K562 (cell line): Measurements from ENCODE around the gene POLR2L. TPM values are rescaled to one million over a fixed set of nuclear protein-coding genes. Genes with fewer than 3 reads are reported as not detected.
A peak's percentile ranks its signal among the peaks of the same experiment; 100 is the strongest.

Experiments used
- KDM1A ChIP-seq, 2 experiments: fragments of 450-650 bp; IDR thresholded peaks; 2 replicates each; pipeline ENCODE4 v1.6.1; 2016; ENCODE audit warnings: mild to moderate bottlenecking in 2 of 2
- RBM25 ChIP-seq: fragments of 200-400 bp; formaldehyde crosslinking; IDR thresholded peaks from 2 replicates; pipeline ENCODE4 v1.6.1; 2018; ENCODE audit warnings: low read length, low read depth, moderate library complexity; ENCODE audit not compliant: severe bottlenecking
- SMARCA4 ChIP-seq: fragments of 450-650 bp; IDR thresholded peaks from 2 replicates; pipeline ENCODE4 v1.6.1; 2016
- TCF7L2 ChIP-seq: fragments of 150-350 bp; IDR thresholded peaks from 2 replicates; pipeline ENCODE4 v1.6.1; 2016; ENCODE audit warnings: low read depth, mild to moderate bottlenecking, low read length, moderate library complexity
- ZKSCAN8 ChIP-seq: fragments of 200-800 bp; sonication (Bioruptor generic); IDR thresholded peaks from 2 replicates; pipeline ENCODE4 v1.6.1; 2016; ENCODE audit warnings: missing genetic modification characterization, missing compliant biosample characterization
- polyA plus RNA-seq, 8 experiments: library from polyadenylated mRNA; depleted of rRNA in 4 of 8; stranded (reverse) in 5 of 8; unstranded in 3 of 8; fragments of >200 nt; fragmentation: Nextera tagmentation in 2 of 8; fragmentation: Illumina TruSeq in 1 of 8; extraction: Ambion mirVana in 2 of 8; extraction: Trizol in 1 of 8; gene quantifications; 2 replicates each; pipeline versions ENCODE4 v1.2.1 to v1.2.3, GENCODE V29; 2011 to 2014; ENCODE audit warnings: inconsistent platforms in 1 of 8, missing spikeins in 1 of 8
- total RNA-seq, 7 experiments: library from RNA; depleted of rRNA in 6 of 7; stranded (reverse); fragments of >200 nt in 6 of 7; fragmentation: Illumina TruSeq in 2 of 7; extraction: Trizol in 2 of 7; gene quantifications; 2 replicates each; pipeline versions ENCODE4 v1.2.1 to v1.2.3, GENCODE V29; 2011 to 2021; ENCODE audit warnings: low replicate concordance in 1 of 7
- TF ChIP-seq, protein P1 (sequence below): fragments of 200-600 bp; sonication (generic); IDR thresholded peaks from one replicate; pipeline ENCODE4 v1.6.1; 2012; ENCODE audit warnings: mild to moderate bottlenecking, low read depth, low read length, inconsistent platforms
- TF ChIP-seq, protein P2 (sequence below): IDR thresholded peaks from 3 replicates; pipeline ENCODE4 v1.6.1; 2011; ENCODE audit warnings: borderline replicate concordance, mild to moderate bottlenecking, moderate library complexity; ENCODE audit not compliant: insufficient read length; ENCODE audit errors: extremely low read depth
- TF ChIP-seq, protein P3 (sequence below): fragments of 450-650 bp; IDR thresholded peaks from 2 replicates; pipeline ENCODE4 v1.6.1; 2017; ENCODE audit warnings: antibody characterized with exemption, mild to moderate bottlenecking

Gene POLR2L
- total and polyA plus RNA-seq, 9 of the 15 experiments (the other 6 are each of a cell fraction or from before 2014, with no cell fraction given) = 38.3 to 688 (median 108) TPM

DNA sequence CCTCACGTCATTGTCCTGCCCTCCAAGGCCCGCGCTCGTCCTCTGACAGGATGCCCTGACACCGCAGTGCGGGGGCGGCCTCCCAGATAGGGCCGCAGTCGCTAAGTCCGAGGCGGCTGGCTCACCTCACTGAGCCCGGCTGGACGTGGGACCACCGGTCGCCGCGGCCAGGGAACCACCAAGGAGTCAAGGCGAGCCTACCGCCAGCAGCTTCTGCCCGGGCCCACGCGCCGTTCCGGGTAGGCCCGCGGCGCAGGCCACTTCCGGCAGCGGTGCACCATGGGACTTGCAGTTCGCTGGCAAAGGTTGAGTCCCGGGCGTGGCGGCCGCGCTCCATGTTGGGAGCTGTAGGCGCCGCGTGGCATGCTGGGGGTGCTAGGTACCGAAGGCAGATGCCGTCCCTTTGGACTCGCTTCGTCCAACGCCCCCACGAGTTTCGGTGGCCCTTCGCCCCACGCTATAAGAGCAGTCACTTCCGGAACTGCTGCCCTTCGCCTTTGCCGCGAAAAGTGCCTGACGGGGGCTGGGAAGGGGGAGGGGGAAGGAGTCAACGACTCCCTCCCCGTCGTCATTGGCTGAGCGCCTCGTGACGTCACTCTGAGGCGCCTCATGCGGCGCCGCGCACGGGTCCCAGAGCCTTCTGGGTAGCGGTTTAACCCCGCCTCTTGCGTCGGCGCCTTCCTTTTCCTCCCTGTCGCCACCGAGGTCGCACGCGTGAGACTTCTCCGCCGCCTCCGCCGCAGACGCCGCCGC is 32.9 kb downstream of the POLR2L start, which contains the start of gene RPLP2 (continued):
- TF ChIP-seq, protein P1, sequence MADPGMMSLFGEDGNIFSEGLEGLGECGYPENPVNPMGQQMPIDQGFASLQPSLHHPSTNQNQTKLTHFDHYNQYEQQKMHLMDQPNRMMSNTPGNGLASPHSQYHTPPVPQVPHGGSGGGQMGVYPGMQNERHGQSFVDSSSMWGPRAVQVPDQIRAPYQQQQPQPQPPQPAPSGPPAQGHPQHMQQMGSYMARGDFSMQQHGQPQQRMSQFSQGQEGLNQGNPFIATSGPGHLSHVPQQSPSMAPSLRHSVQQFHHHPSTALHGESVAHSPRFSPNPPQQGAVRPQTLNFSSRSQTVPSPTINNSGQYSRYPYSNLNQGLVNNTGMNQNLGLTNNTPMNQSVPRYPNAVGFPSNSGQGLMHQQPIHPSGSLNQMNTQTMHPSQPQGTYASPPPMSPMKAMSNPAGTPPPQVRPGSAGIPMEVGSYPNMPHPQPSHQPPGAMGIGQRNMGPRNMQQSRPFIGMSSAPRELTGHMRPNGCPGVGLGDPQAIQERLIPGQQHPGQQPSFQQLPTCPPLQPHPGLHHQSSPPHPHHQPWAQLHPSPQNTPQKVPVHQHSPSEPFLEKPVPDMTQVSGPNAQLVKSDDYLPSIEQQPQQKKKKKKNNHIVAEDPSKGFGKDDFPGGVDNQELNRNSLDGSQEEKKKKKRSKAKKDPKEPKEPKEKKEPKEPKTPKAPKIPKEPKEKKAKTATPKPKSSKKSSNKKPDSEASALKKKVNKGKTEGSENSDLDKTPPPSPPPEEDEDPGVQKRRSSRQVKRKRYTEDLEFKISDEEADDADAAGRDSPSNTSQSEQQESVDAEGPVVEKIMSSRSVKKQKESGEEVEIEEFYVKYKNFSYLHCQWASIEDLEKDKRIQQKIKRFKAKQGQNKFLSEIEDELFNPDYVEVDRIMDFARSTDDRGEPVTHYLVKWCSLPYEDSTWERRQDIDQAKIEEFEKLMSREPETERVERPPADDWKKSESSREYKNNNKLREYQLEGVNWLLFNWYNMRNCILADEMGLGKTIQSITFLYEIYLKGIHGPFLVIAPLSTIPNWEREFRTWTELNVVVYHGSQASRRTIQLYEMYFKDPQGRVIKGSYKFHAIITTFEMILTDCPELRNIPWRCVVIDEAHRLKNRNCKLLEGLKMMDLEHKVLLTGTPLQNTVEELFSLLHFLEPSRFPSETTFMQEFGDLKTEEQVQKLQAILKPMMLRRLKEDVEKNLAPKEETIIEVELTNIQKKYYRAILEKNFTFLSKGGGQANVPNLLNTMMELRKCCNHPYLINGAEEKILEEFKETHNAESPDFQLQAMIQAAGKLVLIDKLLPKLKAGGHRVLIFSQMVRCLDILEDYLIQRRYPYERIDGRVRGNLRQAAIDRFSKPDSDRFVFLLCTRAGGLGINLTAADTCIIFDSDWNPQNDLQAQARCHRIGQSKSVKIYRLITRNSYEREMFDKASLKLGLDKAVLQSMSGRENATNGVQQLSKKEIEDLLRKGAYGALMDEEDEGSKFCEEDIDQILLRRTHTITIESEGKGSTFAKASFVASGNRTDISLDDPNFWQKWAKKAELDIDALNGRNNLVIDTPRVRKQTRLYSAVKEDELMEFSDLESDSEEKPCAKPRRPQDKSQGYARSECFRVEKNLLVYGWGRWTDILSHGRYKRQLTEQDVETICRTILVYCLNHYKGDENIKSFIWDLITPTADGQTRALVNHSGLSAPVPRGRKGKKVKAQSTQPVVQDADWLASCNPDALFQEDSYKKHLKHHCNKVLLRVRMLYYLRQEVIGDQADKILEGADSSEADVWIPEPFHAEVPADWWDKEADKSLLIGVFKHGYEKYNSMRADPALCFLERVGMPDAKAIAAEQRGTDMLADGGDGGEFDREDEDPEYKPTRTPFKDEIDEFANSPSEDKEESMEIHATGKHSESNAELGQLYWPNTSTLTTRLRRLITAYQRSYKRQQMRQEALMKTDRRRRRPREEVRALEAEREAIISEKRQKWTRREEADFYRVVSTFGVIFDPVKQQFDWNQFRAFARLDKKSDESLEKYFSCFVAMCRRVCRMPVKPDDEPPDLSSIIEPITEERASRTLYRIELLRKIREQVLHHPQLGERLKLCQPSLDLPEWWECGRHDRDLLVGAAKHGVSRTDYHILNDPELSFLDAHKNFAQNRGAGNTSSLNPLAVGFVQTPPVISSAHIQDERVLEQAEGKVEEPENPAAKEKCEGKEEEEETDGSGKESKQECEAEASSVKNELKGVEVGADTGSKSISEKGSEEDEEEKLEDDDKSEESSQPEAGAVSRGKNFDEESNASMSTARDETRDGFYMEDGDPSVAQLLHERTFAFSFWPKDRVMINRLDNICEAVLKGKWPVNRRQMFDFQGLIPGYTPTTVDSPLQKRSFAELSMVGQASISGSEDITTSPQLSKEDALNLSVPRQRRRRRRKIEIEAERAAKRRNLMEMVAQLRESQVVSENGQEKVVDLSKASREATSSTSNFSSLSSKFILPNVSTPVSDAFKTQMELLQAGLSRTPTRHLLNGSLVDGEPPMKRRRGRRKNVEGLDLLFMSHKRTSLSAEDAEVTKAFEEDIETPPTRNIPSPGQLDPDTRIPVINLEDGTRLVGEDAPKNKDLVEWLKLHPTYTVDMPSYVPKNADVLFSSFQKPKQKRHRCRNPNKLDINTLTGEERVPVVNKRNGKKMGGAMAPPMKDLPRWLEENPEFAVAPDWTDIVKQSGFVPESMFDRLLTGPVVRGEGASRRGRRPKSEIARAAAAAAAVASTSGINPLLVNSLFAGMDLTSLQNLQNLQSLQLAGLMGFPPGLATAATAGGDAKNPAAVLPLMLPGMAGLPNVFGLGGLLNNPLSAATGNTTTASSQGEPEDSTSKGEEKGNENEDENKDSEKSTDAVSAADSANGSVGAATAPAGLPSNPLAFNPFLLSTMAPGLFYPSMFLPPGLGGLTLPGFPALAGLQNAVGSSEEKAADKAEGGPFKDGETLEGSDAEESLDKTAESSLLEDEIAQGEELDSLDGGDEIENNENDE = no peak
- TF ChIP-seq ZKSCAN8 (CRISPR knock-in tag) (no peak), SMARCA4 (no peak), KDM1A (IDR thresholded peaks at IDR 0.05) (peak in 1 of 2 experiments; percentile 75; a peak in 1 of 4 replicates), RBM25 (no peak), TCF7L2 (no peak)
- TF ChIP-seq, protein P2, sequence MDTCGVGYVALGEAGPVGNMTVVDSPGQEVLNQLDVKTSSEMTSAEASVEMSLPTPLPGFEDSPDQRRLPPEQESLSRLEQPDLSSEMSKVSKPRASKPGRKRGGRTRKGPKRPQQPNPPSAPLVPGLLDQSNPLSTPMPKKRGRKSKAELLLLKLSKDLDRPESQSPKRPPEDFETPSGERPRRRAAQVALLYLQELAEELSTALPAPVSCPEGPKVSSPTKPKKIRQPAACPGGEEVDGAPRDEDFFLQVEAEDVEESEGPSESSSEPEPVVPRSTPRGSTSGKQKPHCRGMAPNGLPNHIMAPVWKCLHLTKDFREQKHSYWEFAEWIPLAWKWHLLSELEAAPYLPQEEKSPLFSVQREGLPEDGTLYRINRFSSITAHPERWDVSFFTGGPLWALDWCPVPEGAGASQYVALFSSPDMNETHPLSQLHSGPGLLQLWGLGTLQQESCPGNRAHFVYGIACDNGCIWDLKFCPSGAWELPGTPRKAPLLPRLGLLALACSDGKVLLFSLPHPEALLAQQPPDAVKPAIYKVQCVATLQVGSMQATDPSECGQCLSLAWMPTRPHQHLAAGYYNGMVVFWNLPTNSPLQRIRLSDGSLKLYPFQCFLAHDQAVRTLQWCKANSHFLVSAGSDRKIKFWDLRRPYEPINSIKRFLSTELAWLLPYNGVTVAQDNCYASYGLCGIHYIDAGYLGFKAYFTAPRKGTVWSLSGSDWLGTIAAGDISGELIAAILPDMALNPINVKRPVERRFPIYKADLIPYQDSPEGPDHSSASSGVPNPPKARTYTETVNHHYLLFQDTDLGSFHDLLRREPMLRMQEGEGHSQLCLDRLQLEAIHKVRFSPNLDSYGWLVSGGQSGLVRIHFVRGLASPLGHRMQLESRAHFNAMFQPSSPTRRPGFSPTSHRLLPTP = no peak
- TF ChIP-seq, protein P3, sequence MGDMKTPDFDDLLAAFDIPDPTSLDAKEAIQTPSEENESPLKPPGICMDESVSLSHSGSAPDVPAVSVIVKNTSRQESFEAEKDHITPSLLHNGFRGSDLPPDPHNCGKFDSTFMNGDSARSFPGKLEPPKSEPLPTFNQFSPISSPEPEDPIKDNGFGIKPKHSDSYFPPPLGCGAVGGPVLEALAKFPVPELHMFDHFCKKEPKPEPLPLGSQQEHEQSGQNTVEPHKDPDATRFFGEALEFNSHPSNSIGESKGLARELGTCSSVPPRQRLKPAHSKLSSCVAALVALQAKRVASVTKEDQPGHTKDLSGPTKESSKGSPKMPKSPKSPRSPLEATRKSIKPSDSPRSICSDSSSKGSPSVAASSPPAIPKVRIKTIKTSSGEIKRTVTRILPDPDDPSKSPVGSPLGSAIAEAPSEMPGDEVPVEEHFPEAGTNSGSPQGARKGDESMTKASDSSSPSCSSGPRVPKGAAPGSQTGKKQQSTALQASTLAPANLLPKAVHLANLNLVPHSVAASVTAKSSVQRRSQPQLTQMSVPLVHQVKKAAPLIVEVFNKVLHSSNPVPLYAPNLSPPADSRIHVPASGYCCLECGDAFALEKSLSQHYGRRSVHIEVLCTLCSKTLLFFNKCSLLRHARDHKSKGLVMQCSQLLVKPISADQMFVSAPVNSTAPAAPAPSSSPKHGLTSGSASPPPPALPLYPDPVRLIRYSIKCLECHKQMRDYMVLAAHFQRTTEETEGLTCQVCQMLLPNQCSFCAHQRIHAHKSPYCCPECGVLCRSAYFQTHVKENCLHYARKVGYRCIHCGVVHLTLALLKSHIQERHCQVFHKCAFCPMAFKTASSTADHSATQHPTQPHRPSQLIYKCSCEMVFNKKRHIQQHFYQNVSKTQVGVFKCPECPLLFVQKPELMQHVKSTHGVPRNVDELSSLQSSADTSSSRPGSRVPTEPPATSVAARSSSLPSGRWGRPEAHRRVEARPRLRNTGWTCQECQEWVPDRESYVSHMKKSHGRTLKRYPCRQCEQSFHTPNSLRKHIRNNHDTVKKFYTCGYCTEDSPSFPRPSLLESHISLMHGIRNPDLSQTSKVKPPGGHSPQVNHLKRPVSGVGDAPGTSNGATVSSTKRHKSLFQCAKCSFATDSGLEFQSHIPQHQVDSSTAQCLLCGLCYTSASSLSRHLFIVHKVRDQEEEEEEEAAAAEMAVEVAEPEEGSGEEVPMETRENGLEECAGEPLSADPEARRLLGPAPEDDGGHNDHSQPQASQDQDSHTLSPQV = peak; percentile 72
